ENCODE data around the gene LEMD3.
A peak's percentile ranks its signal among the peaks of the same experiment; 100 is the strongest.

The LEMD3 gene

GRCh38 chr12:65170209-65170881 is 962 bp downstream of the LEMD3 start:
- peak in 1 of 2 experiments; percentile 22 for DNase-seq

GRCh38 chr12:65171073-65171472 is 1.7 kb downstream of the LEMD3 start:
- DNase-seq = no peak

GRCh38 chr12:65171870-65172269 is 2.5 kb downstream of the LEMD3 start:
- DNase-seq = peak in 1 of 2 experiments; percentile 6

- no peak for DNase-seq
Observed at GRCh38 chr12:65175385-65175784, 6.0 kb downstream of the LEMD3 start.

- DNase-seq = no peak
Observed at GRCh38 chr12:65182012-65182739, 12.8 kb downstream of the LEMD3 start.

- DNase-seq = no peak
Observed at GRCh38 chr12:65184176-65184857, 14.9 kb downstream of the LEMD3 start.

GRCh38 chr12:65184858-65185229 is 15.5 kb downstream of the LEMD3 start:
- DNase-seq = no peak

- DNase-seq = no peak
Observed at GRCh38 chr12:65187665-65188064, 18.3 kb downstream of the LEMD3 start.

- no peak for DNase-seq
Observed at GRCh38 chr12:65188179-65188701, 18.9 kb downstream of the LEMD3 start.

- no peak for DNase-seq
Observed at GRCh38 chr12:65189028-65189718, 19.8 kb downstream of the LEMD3 start.

GRCh38 chr12:65192963-65193516 is 23.7 kb downstream of the LEMD3 start:
- DNase-seq = no peak

- DNase-seq = no peak
Observed at GRCh38 chr12:65194949-65195348, 25.6 kb downstream of the LEMD3 start.

- no peak for DNase-seq
Observed at GRCh38 chr12:65195387-65196055, 26.1 kb downstream of the LEMD3 start.

GRCh38 chr12:65196762-65197567 is 27.6 kb downstream of the LEMD3 start:
- no peak for DNase-seq

GRCh38 chr12:65199604-65200003 is 30.2 kb downstream of the LEMD3 start:
- no peak for DNase-seq

- DNase-seq = no peak
Observed at GRCh38 chr12:65200007-65200665, 30.8 kb downstream of the LEMD3 start.

GRCh38 chr12:65203376-65203775 is 34.0 kb downstream of the LEMD3 start:
- DNase-seq = no peak

- no peak for DNase-seq
Observed at GRCh38 chr12:65204886-65205525, 35.6 kb downstream of the LEMD3 start.

- DNase-seq = no peak
Observed at GRCh38 chr12:65205886-65206285, 36.5 kb downstream of the LEMD3 start.

GRCh38 chr12:65208125-65208524 is 38.7 kb downstream of the LEMD3 start:
- no peak for DNase-seq
